ENCODE data around the gene KIF16B. TPM values are rescaled to one million over a fixed set of nuclear protein-coding genes. Genes with fewer than 3 reads are reported as not detected.

The KIF16B gene
- total RNA-seq, 1 experiment from 2014 or later, result 7.6 TPM

DNA sequence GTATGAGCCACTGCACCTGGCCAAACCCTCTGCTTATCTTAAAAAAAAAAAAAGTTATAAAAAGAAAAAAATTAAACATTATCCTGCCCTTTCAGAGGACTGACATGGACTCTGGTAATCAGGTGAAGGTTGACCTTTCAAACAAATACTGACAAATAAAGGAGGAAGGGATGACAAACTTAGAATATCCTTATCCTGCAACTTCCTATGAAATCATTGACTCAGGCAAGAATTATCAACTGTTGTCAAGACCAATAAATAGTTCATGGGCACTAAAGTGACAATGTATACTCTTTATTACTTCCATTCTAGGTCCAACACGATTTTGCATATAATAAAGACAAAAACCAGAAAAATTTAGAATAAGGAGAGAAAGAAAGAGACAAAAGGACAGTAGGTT, 117.9 kb downstream of the KIF16B start (continued):
- no peak for TF ChIP-seq SMAD3 (CRISPR knock-in tag; IDR thresholded peaks at IDR 0.05; ENCODE audit: borderline replicate concordance)

DNA sequence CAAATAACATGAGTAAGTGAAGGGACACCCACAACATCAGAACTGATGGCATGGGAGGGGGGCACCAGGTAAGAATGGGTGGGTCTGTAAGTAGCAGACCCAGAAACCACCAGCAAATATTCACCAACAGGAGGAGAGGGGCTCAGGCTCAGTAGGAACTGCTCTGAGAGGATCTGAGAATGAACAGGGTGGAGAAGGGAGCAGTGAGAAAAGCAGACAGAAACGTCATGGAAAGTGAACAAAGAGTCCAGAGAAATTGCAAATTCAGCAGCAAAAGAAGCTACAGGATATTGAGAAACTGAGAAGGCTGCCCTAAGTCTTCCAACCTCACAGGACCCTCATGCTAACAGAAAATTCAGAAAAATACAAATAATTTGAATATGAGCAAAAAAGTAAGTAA, 121.3 kb downstream of the KIF16B start:
- no peaks in the 10 kb centered on the region for H3K27me3 Mint-ChIP-seq (ENCODE audit: low read depth)
- TF ChIP-seq, protein P1, sequence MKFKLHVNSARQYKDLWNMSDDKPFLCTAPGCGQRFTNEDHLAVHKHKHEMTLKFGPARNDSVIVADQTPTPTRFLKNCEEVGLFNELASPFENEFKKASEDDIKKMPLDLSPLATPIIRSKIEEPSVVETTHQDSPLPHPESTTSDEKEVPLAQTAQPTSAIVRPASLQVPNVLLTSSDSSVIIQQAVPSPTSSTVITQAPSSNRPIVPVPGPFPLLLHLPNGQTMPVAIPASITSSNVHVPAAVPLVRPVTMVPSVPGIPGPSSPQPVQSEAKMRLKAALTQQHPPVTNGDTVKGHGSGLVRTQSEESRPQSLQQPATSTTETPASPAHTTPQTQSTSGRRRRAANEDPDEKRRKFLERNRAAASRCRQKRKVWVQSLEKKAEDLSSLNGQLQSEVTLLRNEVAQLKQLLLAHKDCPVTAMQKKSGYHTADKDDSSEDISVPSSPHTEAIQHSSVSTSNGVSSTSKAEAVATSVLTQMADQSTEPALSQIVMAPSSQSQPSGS (CRISPR knock-in tag; IDR thresholded peaks at IDR 0.05; ENCODE audit: borderline replicate concordance, low read depth), result no peak
- no peak for TF ChIP-seq ZNF121 (CRISPR knock-in tag; IDR thresholded peaks at IDR 0.05)
- TF ChIP-seq, protein P2, sequence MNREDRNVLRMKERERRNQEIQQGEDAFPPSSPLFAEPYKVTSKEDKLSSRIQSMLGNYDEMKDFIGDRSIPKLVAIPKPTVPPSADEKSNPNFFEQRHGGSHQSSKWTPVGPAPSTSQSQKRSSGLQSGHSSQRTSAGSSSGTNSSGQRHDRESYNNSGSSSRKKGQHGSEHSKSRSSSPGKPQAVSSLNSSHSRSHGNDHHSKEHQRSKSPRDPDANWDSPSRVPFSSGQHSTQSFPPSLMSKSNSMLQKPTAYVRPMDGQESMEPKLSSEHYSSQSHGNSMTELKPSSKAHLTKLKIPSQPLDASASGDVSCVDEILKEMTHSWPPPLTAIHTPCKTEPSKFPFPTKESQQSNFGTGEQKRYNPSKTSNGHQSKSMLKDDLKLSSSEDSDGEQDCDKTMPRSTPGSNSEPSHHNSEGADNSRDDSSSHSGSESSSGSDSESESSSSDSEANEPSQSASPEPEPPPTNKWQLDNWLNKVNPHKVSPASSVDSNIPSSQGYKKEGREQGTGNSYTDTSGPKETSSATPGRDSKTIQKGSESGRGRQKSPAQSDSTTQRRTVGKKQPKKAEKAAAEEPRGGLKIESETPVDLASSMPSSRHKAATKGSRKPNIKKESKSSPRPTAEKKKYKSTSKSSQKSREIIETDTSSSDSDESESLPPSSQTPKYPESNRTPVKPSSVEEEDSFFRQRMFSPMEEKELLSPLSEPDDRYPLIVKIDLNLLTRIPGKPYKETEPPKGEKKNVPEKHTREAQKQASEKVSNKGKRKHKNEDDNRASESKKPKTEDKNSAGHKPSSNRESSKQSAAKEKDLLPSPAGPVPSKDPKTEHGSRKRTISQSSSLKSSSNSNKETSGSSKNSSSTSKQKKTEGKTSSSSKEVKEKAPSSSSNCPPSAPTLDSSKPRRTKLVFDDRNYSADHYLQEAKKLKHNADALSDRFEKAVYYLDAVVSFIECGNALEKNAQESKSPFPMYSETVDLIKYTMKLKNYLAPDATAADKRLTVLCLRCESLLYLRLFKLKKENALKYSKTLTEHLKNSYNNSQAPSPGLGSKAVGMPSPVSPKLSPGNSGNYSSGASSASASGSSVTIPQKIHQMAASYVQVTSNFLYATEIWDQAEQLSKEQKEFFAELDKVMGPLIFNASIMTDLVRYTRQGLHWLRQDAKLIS (CRISPR knock-in tag; IDR thresholded peaks at IDR 0.05; ENCODE audit: borderline replicate concordance), result no peak
- TF ChIP-seq, protein P3, sequence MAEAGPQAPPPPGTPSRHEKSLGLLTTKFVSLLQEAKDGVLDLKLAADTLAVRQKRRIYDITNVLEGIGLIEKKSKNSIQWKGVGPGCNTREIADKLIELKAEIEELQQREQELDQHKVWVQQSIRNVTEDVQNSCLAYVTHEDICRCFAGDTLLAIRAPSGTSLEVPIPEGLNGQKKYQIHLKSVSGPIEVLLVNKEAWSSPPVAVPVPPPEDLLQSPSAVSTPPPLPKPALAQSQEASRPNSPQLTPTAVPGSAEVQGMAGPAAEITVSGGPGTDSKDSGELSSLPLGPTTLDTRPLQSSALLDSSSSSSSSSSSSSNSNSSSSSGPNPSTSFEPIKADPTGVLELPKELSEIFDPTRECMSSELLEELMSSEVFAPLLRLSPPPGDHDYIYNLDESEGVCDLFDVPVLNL (CRISPR knock-in tag; IDR thresholded peaks at IDR 0.05; ENCODE audit: borderline replicate concordance, low read depth), result no peak
- no peak for TF ChIP-seq ZNF512 (CRISPR knock-in tag; IDR thresholded peaks at IDR 0.05; ENCODE audit: borderline replicate concordance)
- TF ChIP-seq, protein P4, sequence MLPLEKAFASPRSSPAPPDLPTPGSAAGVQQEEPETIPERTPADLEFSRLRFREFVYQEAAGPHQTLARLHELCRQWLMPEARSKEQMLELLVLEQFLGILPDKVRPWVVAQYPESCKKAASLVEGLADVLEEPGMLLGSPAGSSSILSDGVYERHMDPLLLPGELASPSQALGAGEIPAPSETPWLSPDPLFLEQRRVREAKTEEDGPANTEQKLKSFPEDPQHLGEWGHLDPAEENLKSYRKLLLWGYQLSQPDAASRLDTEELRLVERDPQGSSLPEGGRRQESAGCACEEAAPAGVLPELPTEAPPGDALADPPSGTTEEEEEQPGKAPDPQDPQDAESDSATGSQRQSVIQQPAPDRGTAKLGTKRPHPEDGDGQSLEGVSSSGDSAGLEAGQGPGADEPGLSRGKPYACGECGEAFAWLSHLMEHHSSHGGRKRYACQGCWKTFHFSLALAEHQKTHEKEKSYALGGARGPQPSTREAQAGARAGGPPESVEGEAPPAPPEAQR (CRISPR knock-in tag; IDR thresholded peaks at IDR 0.05), result no peak
- TF ChIP-seq ZNF138 (CRISPR knock-in tag; conservative IDR thresholded peaks at IDR 0.05), result no peak
- TF ChIP-seq ZNF396 (CRISPR knock-in tag; IDR thresholded peaks at IDR 0.05; ENCODE audit: borderline replicate concordance), result no peak
- TF ChIP-seq KAT7 (CRISPR knock-in tag; IDR thresholded peaks at IDR 0.05; ENCODE audit: borderline replicate concordance), result no peak
- TF ChIP-seq, protein P5, sequence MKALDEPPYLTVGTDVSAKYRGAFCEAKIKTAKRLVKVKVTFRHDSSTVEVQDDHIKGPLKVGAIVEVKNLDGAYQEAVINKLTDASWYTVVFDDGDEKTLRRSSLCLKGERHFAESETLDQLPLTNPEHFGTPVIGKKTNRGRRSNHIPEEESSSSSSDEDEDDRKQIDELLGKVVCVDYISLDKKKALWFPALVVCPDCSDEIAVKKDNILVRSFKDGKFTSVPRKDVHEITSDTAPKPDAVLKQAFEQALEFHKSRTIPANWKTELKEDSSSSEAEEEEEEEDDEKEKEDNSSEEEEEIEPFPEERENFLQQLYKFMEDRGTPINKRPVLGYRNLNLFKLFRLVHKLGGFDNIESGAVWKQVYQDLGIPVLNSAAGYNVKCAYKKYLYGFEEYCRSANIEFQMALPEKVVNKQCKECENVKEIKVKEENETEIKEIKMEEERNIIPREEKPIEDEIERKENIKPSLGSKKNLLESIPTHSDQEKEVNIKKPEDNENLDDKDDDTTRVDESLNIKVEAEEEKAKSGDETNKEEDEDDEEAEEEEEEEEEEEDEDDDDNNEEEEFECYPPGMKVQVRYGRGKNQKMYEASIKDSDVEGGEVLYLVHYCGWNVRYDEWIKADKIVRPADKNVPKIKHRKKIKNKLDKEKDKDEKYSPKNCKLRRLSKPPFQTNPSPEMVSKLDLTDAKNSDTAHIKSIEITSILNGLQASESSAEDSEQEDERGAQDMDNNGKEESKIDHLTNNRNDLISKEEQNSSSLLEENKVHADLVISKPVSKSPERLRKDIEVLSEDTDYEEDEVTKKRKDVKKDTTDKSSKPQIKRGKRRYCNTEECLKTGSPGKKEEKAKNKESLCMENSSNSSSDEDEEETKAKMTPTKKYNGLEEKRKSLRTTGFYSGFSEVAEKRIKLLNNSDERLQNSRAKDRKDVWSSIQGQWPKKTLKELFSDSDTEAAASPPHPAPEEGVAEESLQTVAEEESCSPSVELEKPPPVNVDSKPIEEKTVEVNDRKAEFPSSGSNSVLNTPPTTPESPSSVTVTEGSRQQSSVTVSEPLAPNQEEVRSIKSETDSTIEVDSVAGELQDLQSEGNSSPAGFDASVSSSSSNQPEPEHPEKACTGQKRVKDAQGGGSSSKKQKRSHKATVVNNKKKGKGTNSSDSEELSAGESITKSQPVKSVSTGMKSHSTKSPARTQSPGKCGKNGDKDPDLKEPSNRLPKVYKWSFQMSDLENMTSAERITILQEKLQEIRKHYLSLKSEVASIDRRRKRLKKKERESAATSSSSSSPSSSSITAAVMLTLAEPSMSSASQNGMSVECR (CRISPR knock-in tag; IDR thresholded peaks at IDR 0.05; ENCODE audit: borderline replicate concordance), result no peak
- TF ChIP-seq ZNF219 (CRISPR knock-in tag; IDR thresholded peaks at IDR 0.05; ENCODE audit: borderline replicate concordance), result no peak
- no peak for TF ChIP-seq JUN (CRISPR knock-in tag; IDR thresholded peaks at IDR 0.05)
- TF ChIP-seq TEAD1 (CRISPR knock-in tag; IDR thresholded peaks at IDR 0.05), result no peak
- TF ChIP-seq CREM (CRISPR knock-in tag; IDR thresholded peaks at IDR 0.05), result no peak
- no peak for TF ChIP-seq NFYB (CRISPR knock-in tag; conservative IDR thresholded peaks at IDR 0.05; ENCODE audit: low read depth)
- no peak for TF ChIP-seq MLX (CRISPR knock-in tag; IDR thresholded peaks at IDR 0.05)
- no peak for TF ChIP-seq NFATC4 (CRISPR knock-in tag; IDR thresholded peaks at IDR 0.05)
- H3K36me3 Mint-ChIP-seq, result no peaks in the 10 kb centered on the region
- no peak overlapping the region for H3K4me3 Mint-ChIP-seq
- CTCF ChIA-PET, result no interaction called here
- POLR2A ChIA-PET, result interaction anchor here (1.0 kb wide), 1 partner anchor 300 kb away, joined by 3 read pairs; no protein-coding TSS in a partner anchor
- no peaks in the 10 kb centered on the region for H3K4me1 Mint-ChIP-seq
- ATAC-seq (no peak), DNase-seq (ENCODE audit: low spot score) (no peak)
- no peaks in the 10 kb centered on the region for H3K9me3 Mint-ChIP-seq
- H3K27ac Mint-ChIP-seq, result no peak overlapping the region

Measured in WTC11 (cell line).